ENCODE measurements around the gene FOXK2.

The FOXK2 gene

DNA sequence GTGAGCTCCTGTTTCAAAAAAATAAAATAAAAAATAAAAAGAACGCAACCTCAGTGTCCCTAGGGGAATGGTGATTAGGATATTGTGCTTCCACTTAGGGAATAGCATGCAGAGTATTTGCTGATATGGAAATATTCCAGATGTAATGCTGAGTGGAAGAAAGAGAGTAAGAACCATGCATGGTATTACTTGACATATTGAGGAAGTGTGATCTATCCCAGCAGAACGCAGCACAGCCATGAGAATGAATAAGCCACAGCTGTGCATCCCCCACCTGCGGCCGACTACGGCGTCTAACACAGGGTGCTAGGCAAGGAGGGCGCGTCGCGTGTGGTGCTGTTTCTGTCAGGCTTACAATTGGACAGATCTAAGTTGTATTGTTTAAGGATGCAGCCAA, 49.5 kb downstream of the FOXK2 start:
- no peak for ATAC-seq
- no peak for TF ChIP-seq TCF4 (CRISPR knock-in tag; IDR thresholded peaks at IDR 0.05; ENCODE audit: borderline replicate concordance)
- no peak for TF ChIP-seq ESRRG (CRISPR knock-in tag; IDR thresholded peaks at IDR 0.05)
- TF ChIP-seq ZNF565 (CRISPR knock-in tag; conservative IDR thresholded peaks at IDR 0.05; ENCODE audit: low read depth): no peak
- TF ChIP-seq SNAI2 (CRISPR knock-in tag; IDR thresholded peaks at IDR 0.05): no peak
- no peak for TF ChIP-seq ISL1 (CRISPR knock-in tag; IDR thresholded peaks at IDR 0.05)
- TF ChIP-seq, protein P1, sequence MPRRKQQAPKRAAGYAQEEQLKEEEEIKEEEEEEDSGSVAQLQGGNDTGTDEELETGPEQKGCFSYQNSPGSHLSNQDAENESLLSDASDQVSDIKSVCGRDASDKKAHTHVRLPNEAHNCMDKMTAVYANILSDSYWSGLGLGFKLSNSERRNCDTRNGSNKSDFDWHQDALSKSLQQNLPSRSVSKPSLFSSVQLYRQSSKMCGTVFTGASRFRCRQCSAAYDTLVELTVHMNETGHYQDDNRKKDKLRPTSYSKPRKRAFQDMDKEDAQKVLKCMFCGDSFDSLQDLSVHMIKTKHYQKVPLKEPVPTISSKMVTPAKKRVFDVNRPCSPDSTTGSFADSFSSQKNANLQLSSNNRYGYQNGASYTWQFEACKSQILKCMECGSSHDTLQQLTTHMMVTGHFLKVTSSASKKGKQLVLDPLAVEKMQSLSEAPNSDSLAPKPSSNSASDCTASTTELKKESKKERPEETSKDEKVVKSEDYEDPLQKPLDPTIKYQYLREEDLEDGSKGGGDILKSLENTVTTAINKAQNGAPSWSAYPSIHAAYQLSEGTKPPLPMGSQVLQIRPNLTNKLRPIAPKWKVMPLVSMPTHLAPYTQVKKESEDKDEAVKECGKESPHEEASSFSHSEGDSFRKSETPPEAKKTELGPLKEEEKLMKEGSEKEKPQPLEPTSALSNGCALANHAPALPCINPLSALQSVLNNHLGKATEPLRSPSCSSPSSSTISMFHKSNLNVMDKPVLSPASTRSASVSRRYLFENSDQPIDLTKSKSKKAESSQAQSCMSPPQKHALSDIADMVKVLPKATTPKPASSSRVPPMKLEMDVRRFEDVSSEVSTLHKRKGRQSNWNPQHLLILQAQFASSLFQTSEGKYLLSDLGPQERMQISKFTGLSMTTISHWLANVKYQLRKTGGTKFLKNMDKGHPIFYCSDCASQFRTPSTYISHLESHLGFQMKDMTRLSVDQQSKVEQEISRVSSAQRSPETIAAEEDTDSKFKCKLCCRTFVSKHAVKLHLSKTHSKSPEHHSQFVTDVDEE (CRISPR knock-in tag; IDR thresholded peaks at IDR 0.05): no peak
- TF ChIP-seq RARB (CRISPR knock-in tag; IDR thresholded peaks at IDR 0.05): no peak
- no peak for TF ChIP-seq CSRNP3 (CRISPR knock-in tag; IDR thresholded peaks at IDR 0.05)
- TF ChIP-seq BACH2 (CRISPR knock-in tag; IDR thresholded peaks at IDR 0.05; ENCODE audit: borderline replicate concordance): no peak
- TF ChIP-seq POU6F1 (CRISPR knock-in tag; IDR thresholded peaks at IDR 0.05; ENCODE audit: borderline replicate concordance, low read depth): no peak
- TF ChIP-seq, protein P2, sequence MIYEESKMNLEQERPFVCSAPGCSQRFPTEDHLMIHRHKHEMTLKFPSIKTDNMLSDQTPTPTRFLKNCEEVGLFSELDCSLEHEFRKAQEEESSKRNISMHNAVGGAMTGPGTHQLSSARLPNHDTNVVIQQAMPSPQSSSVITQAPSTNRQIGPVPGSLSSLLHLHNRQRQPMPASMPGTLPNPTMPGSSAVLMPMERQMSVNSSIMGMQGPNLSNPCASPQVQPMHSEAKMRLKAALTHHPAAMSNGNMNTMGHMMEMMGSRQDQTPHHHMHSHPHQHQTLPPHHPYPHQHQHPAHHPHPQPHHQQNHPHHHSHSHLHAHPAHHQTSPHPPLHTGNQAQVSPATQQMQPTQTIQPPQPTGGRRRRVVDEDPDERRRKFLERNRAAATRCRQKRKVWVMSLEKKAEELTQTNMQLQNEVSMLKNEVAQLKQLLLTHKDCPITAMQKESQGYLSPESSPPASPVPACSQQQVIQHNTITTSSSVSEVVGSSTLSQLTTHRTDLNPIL (CRISPR knock-in tag; IDR thresholded peaks at IDR 0.05; ENCODE audit: low read depth): no peak
- TF ChIP-seq ZFP3 (CRISPR knock-in tag; IDR thresholded peaks at IDR 0.05): no peak

- TF ChIP-seq SNAI2 (CRISPR knock-in tag; IDR thresholded peaks at IDR 0.05) (no peak), ZNF565 (CRISPR knock-in tag; conservative IDR thresholded peaks at IDR 0.05; ENCODE audit: low read depth) (no peak), PPARA (CRISPR knock-in tag; IDR thresholded peaks at IDR 0.05; ENCODE audit: borderline replicate concordance) (no peak), OSR1 (CRISPR knock-in tag; IDR thresholded peaks at IDR 0.05) (no peak), CSRNP3 (CRISPR knock-in tag; IDR thresholded peaks at IDR 0.05) (no peak), POU6F1 (CRISPR knock-in tag; IDR thresholded peaks at IDR 0.05; ENCODE audit: borderline replicate concordance, low read depth) (no peak), BACH2 (CRISPR knock-in tag; IDR thresholded peaks at IDR 0.05; ENCODE audit: borderline replicate concordance) (no peak), CSDC2 (CRISPR knock-in tag; IDR thresholded peaks at IDR 0.05) (no peak), ZFP3 (CRISPR knock-in tag; IDR thresholded peaks at IDR 0.05) (no peak), ZNF70 (CRISPR knock-in tag; IDR thresholded peaks at IDR 0.05) (no peak), ZFP30 (CRISPR knock-in tag; IDR thresholded peaks at IDR 0.05) (no peak)
Measured at GRCh38 chr17:82569621-82570020, 50.1 kb downstream of the FOXK2 start.

GRCh38 chr17:82570277-82570676, 50.7 kb downstream of the FOXK2 start:
- no peak for ATAC-seq
- TF ChIP-seq RARB (CRISPR knock-in tag; IDR thresholded peaks at IDR 0.05) (no peak), ZNF70 (CRISPR knock-in tag; IDR thresholded peaks at IDR 0.05) (no peak), ZFP3 (CRISPR knock-in tag; IDR thresholded peaks at IDR 0.05) (no peak), CSRNP3 (CRISPR knock-in tag; IDR thresholded peaks at IDR 0.05) (no peak), CSDC2 (CRISPR knock-in tag; IDR thresholded peaks at IDR 0.05) (no peak), ZNF8 (CRISPR knock-in tag; IDR thresholded peaks at IDR 0.05) (no peak), PPARA (CRISPR knock-in tag; IDR thresholded peaks at IDR 0.05; ENCODE audit: borderline replicate concordance) (no peak), ISL1 (CRISPR knock-in tag; IDR thresholded peaks at IDR 0.05) (no peak), BACH2 (CRISPR knock-in tag; IDR thresholded peaks at IDR 0.05; ENCODE audit: borderline replicate concordance) (no peak), GLIS3 (CRISPR knock-in tag; IDR thresholded peaks at IDR 0.05) (no peak), ESRRG (CRISPR knock-in tag; IDR thresholded peaks at IDR 0.05) (no peak)
- TF ChIP-seq, protein P2 (CRISPR knock-in tag; IDR thresholded peaks at IDR 0.05; ENCODE audit: low read depth): no peak
- TF ChIP-seq, protein P1 (CRISPR knock-in tag; IDR thresholded peaks at IDR 0.05): no peak

More at GRCh38 chr17:82569621-82570020, 50.1 kb downstream of the FOXK2 start:
- ATAC-seq: no peak

All from SK-N-SH treated with all-trans-retinoic acid at 6 μM for 48 hours (cell line).